Activated CD4-positive, alpha-beta memory T cell treated with anti-CD3 and anti-CD28 coated beads, Interleukin-2, amount 10 ng/mL, durations not matched to agents 7 days and 5 days (primary cell): ENCODE measurements around the gene SPCS1. TPM values are rescaled to one million over a fixed set of nuclear protein-coding genes. Genes with fewer than 3 reads are reported as not detected.
A peak's percentile ranks its signal among the peaks of the same experiment; 100 is the strongest.

ENCODE experiments used
- CTCF ChIA-PET: fragments of 350-600 bp; sonication (Branson Sonifier 250); formaldehyde crosslinking; loops from one replicate; lab custom pipeline; 2021; ENCODE audit warnings: antibody characterized with exemption, inconsistent platforms; lab: Charles Lee
- POLR2A ChIA-PET: fragments of 350-600 bp; sonication (Branson Sonifier 250); formaldehyde crosslinking; loops from one replicate; lab custom pipeline; 2021; ENCODE audit warnings: antibody characterized with exemption; lab: Charles Lee
- DNase-seq: peaks from one replicate; pipeline ENCODE4 v3.0.0-alpha.2; 2020
- H3K27ac Mint-ChIP-seq: one replicate; pipeline ENCODE4 v1.8.0; 2021; ENCODE audit warnings: mild to moderate bottlenecking, mixed read lengths
- H3K27me3 Mint-ChIP-seq: one replicate; pipeline ENCODE4 v1.8.0; 2021; ENCODE audit warnings: mixed read lengths
- H3K36me3 Mint-ChIP-seq: one replicate; pipeline ENCODE4 v1.8.0; 2021; ENCODE audit warnings: low read depth, mixed read lengths
- H3K4me1 Mint-ChIP-seq: one replicate; pipeline ENCODE4 v1.8.0; 2021; ENCODE audit warnings: mixed read lengths
- H3K4me3 Mint-ChIP-seq: one replicate; pipeline ENCODE4 v1.8.0; 2021; ENCODE audit warnings: mild to moderate bottlenecking, mixed read lengths
- H3K9me3 Mint-ChIP-seq: one replicate; pipeline ENCODE4 v1.8.0; 2021; ENCODE audit warnings: mixed read lengths
- total RNA-seq, 2 experiments: library from RNA; stranded (reverse); gene quantifications; one replicate each; pipeline ENCODE4 v1.2.3, GENCODE V29; 2021

SPCS1 gene
- total RNA-seq, 2 experiments from 2014 or later = 107 to 108 TPM

- Mint-ChIP-seq H3K27me3 (no peaks in the 10 kb centered on the region), H3K9me3 (no peaks in the 10 kb centered on the region), H3K4me1 (no peaks in the 10 kb centered on the region), H3K27ac (no peak overlapping the region), H3K4me3 (no peak overlapping the region), H3K36me3 (peaks cover 27% of the 10 kb centered on the region)
- ChIA-PET CTCF (interaction anchor here (1.3 to 1.6 kb wide), 2 partner anchors 78 to 181 kb away, joined by 3 to 5 read pairs; no protein-coding TSS in a partner anchor), POLR2A (interaction anchor here (0.9 kb wide), 1 partner anchor 14 kb away, joined by 3 read pairs; no protein-coding TSS in a partner anchor)
- DNase-seq = no peak
These were observed 37.2 kb downstream of the SPCS1 start for GRCh38 chr3:52743152-52743551.

- no peak for DNase-seq
- H3K4me3 Mint-ChIP-seq = no peak overlapping the region
- no peaks in the 10 kb centered on the region for H3K9me3 Mint-ChIP-seq
- no peaks in the 10 kb centered on the region for H3K27me3 Mint-ChIP-seq
- H3K36me3 Mint-ChIP-seq = peaks cover 32% of the 10 kb centered on the region
- ChIA-PET POLR2A (interaction anchor here (0.9 kb wide), 1 partner anchor 15 kb away, joined by 3 read pairs; no protein-coding TSS in a partner anchor), CTCF (interaction anchor here (1.3 to 1.6 kb wide), 2 partner anchors 77 to 180 kb away, joined by 3 to 5 read pairs; no protein-coding TSS in a partner anchor)
- H3K4me1 Mint-ChIP-seq = no peaks in the 10 kb centered on the region
- H3K27ac Mint-ChIP-seq = no peak overlapping the region
These were observed 37.8 kb downstream of the SPCS1 start for GRCh38 chr3:52743721-52744120.

GRCh38 chr3:52752045-52752660 lies 46.2 kb downstream of the SPCS1 start:
- no peak overlapping the region for H3K4me3 Mint-ChIP-seq
- ChIA-PET CTCF (no interaction called here), POLR2A (no interaction called here)
- no peak for DNase-seq
- no peaks in the 10 kb centered on the region for H3K9me3 Mint-ChIP-seq
- no peaks in the 10 kb centered on the region for H3K4me1 Mint-ChIP-seq
- H3K27me3 Mint-ChIP-seq = no peaks in the 10 kb centered on the region
- peaks cover 31% of the 10 kb centered on the region for H3K36me3 Mint-ChIP-seq
- peak overlapping the region; percentile 26 for H3K27ac Mint-ChIP-seq

GRCh38 chr3:52754373-52754772 lies 48.5 kb downstream of the SPCS1 start:
- no peak overlapping the region for H3K27ac Mint-ChIP-seq
- no peak for DNase-seq
- POLR2A ChIA-PET = no interaction called here
- no peaks in the 10 kb centered on the region for H3K9me3 Mint-ChIP-seq
- no peaks in the 10 kb centered on the region for H3K27me3 Mint-ChIP-seq
- H3K36me3 Mint-ChIP-seq = peaks cover 32% of the 10 kb centered on the region
- CTCF ChIA-PET = no interaction called here
- H3K4me1 Mint-ChIP-seq = no peaks in the 10 kb centered on the region
- no peak overlapping the region for H3K4me3 Mint-ChIP-seq

- Mint-ChIP-seq H3K27me3 (no peaks in the 10 kb centered on the region), H3K27ac (no peak overlapping the region), H3K9me3 (no peaks in the 10 kb centered on the region), H3K36me3 (peaks cover 30% of the 10 kb centered on the region), H3K4me3 (no peak overlapping the region), H3K4me1 (no peaks in the 10 kb centered on the region)
- ChIA-PET CTCF (no interaction called here), POLR2A (no interaction called here)
- DNase-seq = no peak
These were observed 50.2 kb downstream of the SPCS1 start for GRCh38 chr3:52756141-52756540.

Other genes starting within 250 kb of the SPCS1 start
- gene STAB1, start 210.8 kb upstream of the SPCS1 start, total RNA-seq = not detected
- 10 to 100 TPM; 26.2 to 28.1 TPM for gene NT5DC2, start 172.2 kb upstream of the SPCS1 start, total RNA-seq
- gene UQCC5, start 169.5 kb upstream of the SPCS1 start, total RNA-seq = 10 to 100 TPM in 1 of 2 experiments, 1 to 10 TPM in 1; 8.7 to 10.7 TPM
- gene PBRM1, start 20.2 kb upstream of the SPCS1 start, total RNA-seq = 10 to 100 TPM; 69.0 to 70.2 TPM
- gene GNL3, start 20.1 kb upstream of the SPCS1 start, total RNA-seq = 10 to 100 TPM; 66.8 to 67.5 TPM
- gene GLT8D1, start 315 bp upstream of the SPCS1 start, total RNA-seq = 10 to 100 TPM; 43.4 to 46.7 TPM
- 10 to 100 TPM; 17.8 to 19.1 TPM for gene NEK4, start 64.8 kb downstream of the SPCS1 start, total RNA-seq
- not detected for gene ITIH1, start 71.5 kb downstream of the SPCS1 start, total RNA-seq
- gene ITIH3, start 88.7 kb downstream of the SPCS1 start, total RNA-seq = not detected
- 10 to 100 TPM; 16.0 to 16.2 TPM for gene ITIH4, start 124.6 kb downstream of the SPCS1 start, total RNA-seq
- 1 to 10 TPM; 3.3 to 4.4 TPM for gene MUSTN1, start 128.9 kb downstream of the SPCS1 start, total RNA-seq
- 10 to 100 TPM; 31.9 to 34.7 TPM for gene STIMATE, start 191.4 kb downstream of the SPCS1 start, total RNA-seq